ENCODE measurements around the gene TMEM271. TPM values are rescaled to one million over a fixed set of nuclear protein-coding genes. Genes with fewer than 3 reads are reported as not detected.

TMEM271 gene
- total and polyA plus RNA-seq, 4 donors = not detected

DNA sequence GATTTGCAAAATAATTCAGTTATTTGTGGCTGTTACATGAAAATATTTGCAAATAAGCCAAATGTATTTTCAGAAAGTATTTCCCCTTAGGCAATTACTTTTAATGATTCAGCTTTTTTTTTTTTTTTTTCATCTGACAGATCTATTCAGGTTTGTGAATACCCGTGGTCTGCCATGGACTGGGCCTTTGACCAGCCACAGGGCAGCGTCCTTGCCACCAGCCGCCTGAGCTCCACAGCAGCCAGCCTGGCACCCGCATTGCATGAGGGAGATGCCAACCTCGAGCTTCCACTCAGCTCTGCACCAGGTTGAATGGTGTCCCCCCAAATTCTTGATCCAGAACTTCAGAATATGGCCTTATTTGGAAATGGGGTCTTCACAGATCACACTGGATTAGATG is 14.7 kb downstream of the TMEM271 start:
- Histone ChIP-seq H3K4me1 (ENCODE audit: control insufficient read depth in 4 of 4, insufficient read depth in 4 of 4, low read length in 3 of 4) (no peaks in the 10 kb centered on the region), H3K9ac (ENCODE audit: low read depth in 1 of 2, low read length in 2 of 2) (no peak overlapping the region), H3K27ac (ENCODE audit: low read depth in 1 of 2, low read length in 2 of 2) (no peak overlapping the region), H3K4me3 (ENCODE audit: low read depth in 1 of 3, low read length in 3 of 3) (no peak overlapping the region), H3K27me3 (ENCODE audit: control insufficient read depth in 4 of 4, insufficient read depth in 4 of 4, low read length in 3 of 4) (peaks cover 0 to 5% (median 0%) of the 10 kb centered on the region in 4 donors), H3K36me3 (ENCODE audit: control insufficient read depth in 4 of 4, insufficient read depth in 3 of 4, low read depth in 1 of 4, low read length in 3 of 4) (no peaks in the 10 kb centered on the region), H3K9me3 (ENCODE audit: control insufficient read depth in 4 of 4, low read length in 3 of 4) (peaks cover 0 to 2% (median under 1%) of the 10 kb centered on the region in 4 donors)
- 77% methylated on average over 5 of the region's 5 CpGs for WGBS
- DNase-seq (ENCODE audit: low spot score) = no peak
- no peak for TF ChIP-seq SP1 (IDR thresholded peaks at IDR 0.05)
- TF ChIP-seq JUND (IDR thresholded peaks at IDR 0.05) = no peak
- TF ChIP-seq HNF4G (IDR thresholded peaks at IDR 0.05) = no peak
- TF ChIP-seq EGR1 (IDR thresholded peaks at IDR 0.05; ENCODE audit: low read depth in 2 of 2) = no peak
- no peak for TF ChIP-seq GABPA (IDR thresholded peaks at IDR 0.05 in 1 of 2, conservative IDR thresholded peaks at IDR 0.05 in 1 of 2)
- TF ChIP-seq NR2F2 (IDR thresholded peaks at IDR 0.05) = no peak
- no peak for TF ChIP-seq HNF4A (conservative IDR thresholded peaks at IDR 0.05)
- TF ChIP-seq, protein P1, sequence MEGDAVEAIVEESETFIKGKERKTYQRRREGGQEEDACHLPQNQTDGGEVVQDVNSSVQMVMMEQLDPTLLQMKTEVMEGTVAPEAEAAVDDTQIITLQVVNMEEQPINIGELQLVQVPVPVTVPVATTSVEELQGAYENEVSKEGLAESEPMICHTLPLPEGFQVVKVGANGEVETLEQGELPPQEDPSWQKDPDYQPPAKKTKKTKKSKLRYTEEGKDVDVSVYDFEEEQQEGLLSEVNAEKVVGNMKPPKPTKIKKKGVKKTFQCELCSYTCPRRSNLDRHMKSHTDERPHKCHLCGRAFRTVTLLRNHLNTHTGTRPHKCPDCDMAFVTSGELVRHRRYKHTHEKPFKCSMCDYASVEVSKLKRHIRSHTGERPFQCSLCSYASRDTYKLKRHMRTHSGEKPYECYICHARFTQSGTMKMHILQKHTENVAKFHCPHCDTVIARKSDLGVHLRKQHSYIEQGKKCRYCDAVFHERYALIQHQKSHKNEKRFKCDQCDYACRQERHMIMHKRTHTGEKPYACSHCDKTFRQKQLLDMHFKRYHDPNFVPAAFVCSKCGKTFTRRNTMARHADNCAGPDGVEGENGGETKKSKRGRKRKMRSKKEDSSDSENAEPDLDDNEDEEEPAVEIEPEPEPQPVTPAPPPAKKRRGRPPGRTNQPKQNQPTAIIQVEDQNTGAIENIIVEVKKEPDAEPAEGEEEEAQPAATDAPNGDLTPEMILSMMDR (IDR thresholded peaks at IDR 0.05; ENCODE audit: low read depth, low read length, missing input control) = no peak
- TF ChIP-seq, protein P2, sequence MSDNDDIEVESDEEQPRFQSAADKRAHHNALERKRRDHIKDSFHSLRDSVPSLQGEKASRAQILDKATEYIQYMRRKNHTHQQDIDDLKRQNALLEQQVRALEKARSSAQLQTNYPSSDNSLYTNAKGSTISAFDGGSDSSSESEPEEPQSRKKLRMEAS (IDR thresholded peaks at IDR 0.05) = no peak
- TF ChIP-seq FOXA1 (IDR thresholded peaks at IDR 0.05) = no peak
- no peak for TF ChIP-seq RAD21 (IDR thresholded peaks at IDR 0.05)
- TF ChIP-seq TAF1 (conservative IDR thresholded peaks at IDR 0.05) = no peak
- TF ChIP-seq, protein P3, sequence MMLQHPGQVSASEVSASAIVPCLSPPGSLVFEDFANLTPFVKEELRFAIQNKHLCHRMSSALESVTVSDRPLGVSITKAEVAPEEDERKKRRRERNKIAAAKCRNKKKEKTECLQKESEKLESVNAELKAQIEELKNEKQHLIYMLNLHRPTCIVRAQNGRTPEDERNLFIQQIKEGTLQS (IDR thresholded peaks at IDR 0.05) = no peak
- TF ChIP-seq, protein P4, sequence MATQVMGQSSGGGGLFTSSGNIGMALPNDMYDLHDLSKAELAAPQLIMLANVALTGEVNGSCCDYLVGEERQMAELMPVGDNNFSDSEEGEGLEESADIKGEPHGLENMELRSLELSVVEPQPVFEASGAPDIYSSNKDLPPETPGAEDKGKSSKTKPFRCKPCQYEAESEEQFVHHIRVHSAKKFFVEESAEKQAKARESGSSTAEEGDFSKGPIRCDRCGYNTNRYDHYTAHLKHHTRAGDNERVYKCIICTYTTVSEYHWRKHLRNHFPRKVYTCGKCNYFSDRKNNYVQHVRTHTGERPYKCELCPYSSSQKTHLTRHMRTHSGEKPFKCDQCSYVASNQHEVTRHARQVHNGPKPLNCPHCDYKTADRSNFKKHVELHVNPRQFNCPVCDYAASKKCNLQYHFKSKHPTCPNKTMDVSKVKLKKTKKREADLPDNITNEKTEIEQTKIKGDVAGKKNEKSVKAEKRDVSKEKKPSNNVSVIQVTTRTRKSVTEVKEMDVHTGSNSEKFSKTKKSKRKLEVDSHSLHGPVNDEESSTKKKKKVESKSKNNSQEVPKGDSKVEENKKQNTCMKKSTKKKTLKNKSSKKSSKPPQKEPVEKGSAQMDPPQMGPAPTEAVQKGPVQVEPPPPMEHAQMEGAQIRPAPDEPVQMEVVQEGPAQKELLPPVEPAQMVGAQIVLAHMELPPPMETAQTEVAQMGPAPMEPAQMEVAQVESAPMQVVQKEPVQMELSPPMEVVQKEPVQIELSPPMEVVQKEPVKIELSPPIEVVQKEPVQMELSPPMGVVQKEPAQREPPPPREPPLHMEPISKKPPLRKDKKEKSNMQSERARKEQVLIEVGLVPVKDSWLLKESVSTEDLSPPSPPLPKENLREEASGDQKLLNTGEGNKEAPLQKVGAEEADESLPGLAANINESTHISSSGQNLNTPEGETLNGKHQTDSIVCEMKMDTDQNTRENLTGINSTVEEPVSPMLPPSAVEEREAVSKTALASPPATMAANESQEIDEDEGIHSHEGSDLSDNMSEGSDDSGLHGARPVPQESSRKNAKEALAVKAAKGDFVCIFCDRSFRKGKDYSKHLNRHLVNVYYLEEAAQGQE (IDR thresholded peaks at IDR 0.05) = no peak
- TF ChIP-seq, protein P5, sequence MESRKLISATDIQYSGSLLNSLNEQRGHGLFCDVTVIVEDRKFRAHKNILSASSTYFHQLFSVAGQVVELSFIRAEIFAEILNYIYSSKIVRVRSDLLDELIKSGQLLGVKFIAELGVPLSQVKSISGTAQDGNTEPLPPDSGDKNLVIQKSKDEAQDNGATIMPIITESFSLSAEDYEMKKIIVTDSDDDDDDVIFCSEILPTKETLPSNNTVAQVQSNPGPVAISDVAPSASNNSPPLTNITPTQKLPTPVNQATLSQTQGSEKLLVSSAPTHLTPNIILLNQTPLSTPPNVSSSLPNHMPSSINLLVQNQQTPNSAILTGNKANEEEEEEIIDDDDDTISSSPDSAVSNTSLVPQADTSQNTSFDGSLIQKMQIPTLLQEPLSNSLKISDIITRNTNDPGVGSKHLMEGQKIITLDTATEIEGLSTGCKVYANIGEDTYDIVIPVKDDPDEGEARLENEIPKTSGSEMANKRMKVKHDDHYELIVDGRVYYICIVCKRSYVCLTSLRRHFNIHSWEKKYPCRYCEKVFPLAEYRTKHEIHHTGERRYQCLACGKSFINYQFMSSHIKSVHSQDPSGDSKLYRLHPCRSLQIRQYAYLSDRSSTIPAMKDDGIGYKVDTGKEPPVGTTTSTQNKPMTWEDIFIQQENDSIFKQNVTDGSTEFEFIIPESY (IDR thresholded peaks at IDR 0.05) = no peak
- TF ChIP-seq RXRA (IDR thresholded peaks at IDR 0.05) = no peak
- no peak for TF ChIP-seq FOXA2 (IDR thresholded peaks at IDR 0.05)
- no peak for TF ChIP-seq YY1 (IDR thresholded peaks at IDR 0.05)

All from liver (tissue), 9 donors.